IPS DF 19.7 (cell line): ENCODE results near the gene RRBP1.

Experiments
- DNase-seq: peaks from one replicate; pipeline ENCODE4 v3.0.0-alpha.2; 2013; ENCODE audit warnings: low read depth, low spot score

The RRBP1 gene

GRCh38 chr20:17612287-17612991 lies 69.6 kb downstream of the RRBP1 start:
- no peak for DNase-seq

- no peak for DNase-seq
These were observed 70.3 kb downstream of the RRBP1 start for GRCh38 chr20:17611540-17612286.

GRCh38 chr20:17611290-17611539 lies 70.8 kb downstream of the RRBP1 start:
- DNase-seq = no peak

GRCh38 chr20:17610566-17611289 lies 71.3 kb downstream of the RRBP1 start:
- no peak for DNase-seq

- DNase-seq = no peak
These were observed 72.1 kb downstream of the RRBP1 start for GRCh38 chr20:17609811-17610377.

GRCh38 chr20:17608701-17609497 lies 73.1 kb downstream of the RRBP1 start:
- DNase-seq = no peak

- no peak for DNase-seq
These were observed 76.0 kb downstream of the RRBP1 start for GRCh38 chr20:17606001-17606400.

- no peak for DNase-seq
These were observed 76.8 kb downstream of the RRBP1 start for GRCh38 chr20:17605131-17605660.

GRCh38 chr20:17602493-17602892 lies 79.5 kb downstream of the RRBP1 start:
- peak; percentile 48 for DNase-seq

GRCh38 chr20:17601957-17602356 lies 80.1 kb downstream of the RRBP1 start:
- no peak for DNase-seq

- no peak for DNase-seq
These were observed 84.0 kb downstream of the RRBP1 start for GRCh38 chr20:17598013-17598550.

GRCh38 chr20:17595856-17596255 lies 86.2 kb downstream of the RRBP1 start:
- no peak for DNase-seq

- no peak for DNase-seq
These were observed 87.6 kb downstream of the RRBP1 start for GRCh38 chr20:17594443-17594842.

GRCh38 chr20:17593902-17594301 lies 88.1 kb downstream of the RRBP1 start:
- DNase-seq = no peak

GRCh38 chr20:17590245-17590644 lies 91.8 kb downstream of the RRBP1 start:
- DNase-seq = no peak

GRCh38 chr20:17589161-17589834 lies 92.7 kb downstream of the RRBP1 start:
- DNase-seq = no peak

GRCh38 chr20:17587824-17588223 lies 94.2 kb downstream of the RRBP1 start:
- no peak for DNase-seq

GRCh38 chr20:17587148-17587547 lies 94.9 kb downstream of the RRBP1 start:
- no peak for DNase-seq

- DNase-seq = no peak
These were observed 95.8 kb downstream of the RRBP1 start for GRCh38 chr20:17586250-17586649.

- DNase-seq = no peak
These were observed 97.4 kb downstream of the RRBP1 start for GRCh38 chr20:17584689-17585088.

GRCh38 chr20:17583126-17583525 lies 98.9 kb downstream of the RRBP1 start:
- DNase-seq = no peak
